Kidney capillary endothelial cell (primary cell): Measurements from ENCODE around the gene ARL8A.

Experiments
- DNase-seq: peaks from one replicate; pipeline ENCODE4 v3.0.0-alpha.2; 2018; ENCODE audit warnings: low spot score

Gene ARL8A

GRCh38 chr1:202135221-202135721 lies 9.3 kb downstream of the ARL8A start:
- DNase-seq = peak; percentile 57

- DNase-seq = no peak
Measured at GRCh38 chr1:202134645-202135172, 9.8 kb downstream of the ARL8A start.

GRCh38 chr1:202133989-202134388 lies 10.5 kb downstream of the ARL8A start:
- DNase-seq = no peak

DNA sequence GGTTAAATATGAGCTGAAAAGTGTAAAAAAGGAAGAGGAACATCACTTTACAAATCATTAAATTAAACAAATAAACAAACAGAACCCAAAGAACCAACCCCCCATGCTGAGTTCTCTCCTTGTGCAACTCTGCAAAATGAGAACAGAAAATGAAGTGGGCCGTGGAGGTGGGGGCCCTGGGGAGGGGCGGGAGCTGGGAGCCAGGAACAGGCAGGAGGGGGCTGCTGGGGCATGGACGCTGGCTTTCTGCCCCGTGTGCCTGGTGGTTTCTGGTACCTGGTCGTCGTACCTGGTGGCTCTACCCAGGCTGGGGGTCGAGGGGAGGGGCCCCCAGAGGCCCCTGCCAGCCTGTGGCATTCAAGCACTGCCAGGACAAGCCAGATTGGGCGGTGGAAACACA lies 11.0 kb downstream of the ARL8A start:
- DNase-seq = no peak

GRCh38 chr1:202133001-202133400 lies 11.5 kb downstream of the ARL8A start:
- no peak for DNase-seq

DNA sequence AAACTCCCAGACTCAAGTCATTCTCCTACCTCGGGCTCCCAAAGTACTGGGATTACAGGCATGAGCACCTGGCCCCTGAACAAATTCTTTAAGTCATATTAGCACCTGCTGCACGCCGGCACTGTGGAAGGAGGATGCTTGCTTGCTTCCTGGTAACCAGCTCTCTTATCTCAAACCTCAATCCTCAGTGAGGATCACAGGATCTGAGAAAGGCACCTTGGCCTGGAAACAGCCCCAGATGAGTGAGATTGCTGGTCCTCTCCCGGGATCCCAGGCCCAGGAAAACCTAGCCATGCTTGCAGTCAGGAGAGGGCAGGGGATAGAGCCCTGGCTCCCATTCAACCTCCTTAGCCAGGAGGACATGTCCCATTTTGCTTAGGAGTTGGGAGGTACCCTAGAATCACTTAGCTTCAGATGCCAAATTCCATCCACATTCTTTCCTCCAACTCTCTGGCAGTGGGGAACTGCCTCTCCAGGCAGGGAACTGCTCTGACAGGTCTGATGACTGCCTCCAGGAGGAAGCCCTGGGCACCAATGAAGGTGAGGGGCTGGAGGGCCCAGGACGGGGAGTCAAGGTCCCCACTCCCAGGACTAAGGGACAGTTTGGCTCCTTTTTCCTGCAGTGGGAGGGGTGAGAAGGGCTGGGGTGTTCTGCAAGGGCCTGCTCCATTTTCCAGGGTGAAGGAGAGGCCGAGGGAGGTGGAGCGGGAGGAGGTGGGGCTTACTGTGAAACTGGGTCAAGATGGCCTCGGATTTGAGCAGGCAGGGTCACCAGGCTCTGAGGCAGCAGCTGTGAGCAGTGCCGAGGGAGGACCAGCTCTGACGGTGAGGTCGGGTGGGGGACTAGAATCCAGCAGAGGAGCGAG lies 12.3 kb downstream of the ARL8A start:
- DNase-seq = no peak

DNA sequence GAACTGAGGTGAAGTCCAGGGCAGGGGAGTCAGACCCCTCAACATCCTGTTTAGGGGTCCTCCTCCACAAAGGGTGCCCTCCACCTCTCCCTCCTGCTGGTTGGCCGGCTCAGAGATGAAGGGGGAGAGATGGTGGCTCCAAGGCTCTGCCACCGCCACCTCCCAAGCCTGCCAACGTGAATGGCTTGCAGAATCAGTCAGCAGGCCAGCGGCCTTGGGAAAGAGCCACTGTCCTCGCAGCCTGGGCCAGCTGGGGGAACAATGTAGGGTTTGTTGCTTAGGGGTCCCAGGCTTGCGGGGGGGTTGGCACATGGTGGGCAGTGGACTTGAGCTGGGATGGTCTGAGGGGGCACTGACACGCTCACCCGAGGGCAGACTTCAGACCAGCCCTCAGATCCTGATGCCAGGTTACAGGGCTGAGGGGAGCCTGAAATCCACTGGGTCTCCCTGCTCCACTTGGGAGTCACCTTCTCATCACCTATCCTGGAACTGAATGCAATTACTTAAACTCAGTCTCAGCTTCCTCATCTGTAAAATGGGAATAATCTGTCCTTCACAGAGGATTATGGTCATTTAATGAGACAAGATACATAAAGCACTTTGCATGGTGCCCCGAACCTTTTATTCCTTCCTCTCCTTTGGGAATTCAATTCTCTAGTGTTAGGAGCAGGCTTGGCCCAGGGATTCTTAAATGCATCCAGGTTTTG lies 13.6 kb downstream of the ARL8A start:
- DNase-seq = no peak

DNA sequence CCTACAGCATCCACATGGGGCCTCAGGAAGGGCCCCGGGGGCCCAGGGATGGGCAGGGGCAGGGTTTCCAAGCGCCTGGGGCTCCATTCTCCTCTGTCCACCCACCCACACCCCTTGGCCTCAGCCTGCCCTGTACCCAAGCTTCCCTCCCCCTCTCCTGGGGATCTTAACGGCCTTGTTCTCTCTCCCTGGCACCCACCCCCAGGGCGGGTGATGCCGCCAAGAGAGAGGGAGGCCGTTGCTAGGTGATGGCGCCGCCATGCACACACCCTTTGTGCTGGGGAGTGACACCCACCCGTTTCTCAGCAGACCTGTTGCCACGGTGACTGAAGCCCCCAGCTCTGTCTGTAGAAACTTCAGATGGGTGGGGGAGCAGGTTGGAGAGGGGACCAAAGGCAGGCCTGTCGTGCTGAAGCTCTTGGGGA lies 14.2 kb downstream of the ARL8A start:
- no peak for DNase-seq

- no peak for DNase-seq
Measured at GRCh38 chr1:202129453-202130296, 14.9 kb downstream of the ARL8A start.

GRCh38 chr1:202127836-202128622 lies 16.5 kb downstream of the ARL8A start:
- DNase-seq = no peak

- no peak for DNase-seq
Measured at GRCh38 chr1:202127061-202127460, 17.5 kb downstream of the ARL8A start.

DNA sequence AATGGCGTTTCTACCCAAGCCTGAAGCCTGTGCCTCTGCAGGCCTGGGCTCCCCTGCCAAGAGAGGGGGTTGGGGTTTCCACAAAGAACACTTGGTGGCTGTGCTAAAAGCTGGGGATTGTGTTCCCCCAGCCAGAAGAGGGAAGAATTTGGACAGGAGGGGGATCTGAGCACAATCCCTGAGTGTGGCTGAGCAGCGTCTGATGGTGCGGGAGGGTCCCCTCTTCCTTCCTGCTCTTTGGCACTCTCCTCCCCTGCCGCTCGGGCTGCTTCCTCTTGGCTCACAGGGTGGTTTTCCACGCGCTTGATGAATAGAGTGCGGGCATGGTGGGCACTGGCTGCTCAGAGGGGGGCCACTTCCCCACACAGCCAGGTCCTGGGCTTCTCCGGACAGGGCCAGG lies 18.1 kb downstream of the ARL8A start:
- no peak for DNase-seq

GRCh38 chr1:202125611-202126010 lies 18.9 kb downstream of the ARL8A start:
- DNase-seq = no peak

DNA sequence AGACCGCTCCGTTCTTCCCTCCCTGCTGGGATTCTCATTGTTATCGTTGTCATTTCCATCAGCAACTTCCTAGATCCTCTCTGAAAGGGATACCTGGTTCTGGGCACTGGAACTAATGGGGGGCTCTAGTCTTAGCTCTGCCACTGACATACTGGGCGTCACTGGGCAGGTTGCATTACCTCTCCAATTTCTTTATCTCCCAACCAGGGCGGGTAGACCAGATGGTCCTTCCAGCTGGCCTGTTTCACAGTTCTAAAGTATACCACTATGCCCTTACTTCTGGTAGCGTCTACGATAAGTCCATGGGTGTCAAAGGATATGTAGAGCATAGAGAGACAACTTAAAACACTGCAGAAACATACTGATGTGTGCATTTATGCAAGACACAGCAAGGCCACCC lies 20.4 kb downstream of the ARL8A start:
- no peak for DNase-seq

- no peak for DNase-seq
Measured at GRCh38 chr1:202123336-202123813, 21.2 kb downstream of the ARL8A start.

DNA sequence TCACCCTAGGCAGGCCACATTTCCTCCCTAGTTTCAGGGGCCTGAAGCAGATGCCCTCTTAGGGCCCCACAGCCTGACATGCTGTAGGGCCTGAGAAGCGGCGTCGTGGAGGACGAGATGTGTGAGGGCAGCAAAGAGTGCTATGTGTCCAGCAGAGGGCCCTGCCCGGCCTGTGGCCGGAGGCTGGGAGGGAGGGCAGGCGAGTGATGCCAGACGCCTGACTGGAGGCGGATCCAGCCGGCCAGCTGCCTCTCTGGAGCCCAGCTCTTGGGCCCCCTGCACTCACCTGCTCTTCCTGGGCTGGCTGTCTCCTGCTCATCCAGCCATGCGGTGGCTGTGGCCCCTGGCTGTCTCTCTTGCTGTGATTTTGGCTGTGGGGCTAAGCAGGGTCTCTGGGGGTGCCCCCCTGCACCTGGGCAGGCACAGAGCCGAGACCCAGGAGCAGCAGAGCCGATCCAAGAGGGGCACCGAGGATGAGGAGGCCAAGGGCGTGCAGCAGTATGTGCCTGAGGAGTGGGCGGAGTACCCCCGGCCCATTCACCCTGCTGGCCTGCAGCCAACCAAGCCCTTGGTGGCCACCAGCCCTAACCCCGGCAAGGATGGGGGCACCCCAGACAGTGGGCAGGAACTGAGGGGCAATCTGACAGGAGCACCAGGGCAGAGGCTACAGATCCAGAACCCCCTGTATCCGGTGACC lies 21.8 kb downstream of the ARL8A start, which contains the start of gene GPR37L1:
TSS of gene GPR37L1 (plus strand) at position 279 of the 697 bp plus-strand sequence. CDS start at position 326, 47 bp downstream.
- peak; percentile 40 for DNase-seq

GRCh38 chr1:202121006-202121405 lies 23.5 kb downstream of the ARL8A start:
- DNase-seq = no peak

DNA sequence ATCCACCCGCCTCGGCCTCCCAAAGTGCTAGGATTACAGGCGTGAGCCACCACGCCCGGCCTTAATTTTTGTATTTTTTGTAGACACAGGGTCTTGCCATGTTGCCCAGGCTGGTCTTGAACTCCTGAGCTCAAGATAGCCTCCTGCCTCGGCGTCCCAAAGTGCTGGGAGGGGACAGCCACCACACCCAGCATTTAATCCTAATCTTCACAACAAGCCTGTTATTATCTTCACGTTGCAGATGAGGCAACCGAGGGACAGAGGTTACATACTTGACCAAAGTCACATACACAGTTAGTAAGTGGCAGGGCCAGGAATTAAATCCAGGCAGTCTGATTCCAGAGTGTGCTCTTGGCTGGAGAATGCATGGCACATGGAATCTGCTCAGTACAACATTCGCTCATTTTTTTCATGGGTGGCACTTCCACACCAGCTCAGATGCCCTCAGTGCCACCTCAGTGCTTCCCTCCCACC lies 26.6 kb downstream of the ARL8A start:
- no peak for DNase-seq

GRCh38 chr1:202116287-202116686 lies 28.2 kb downstream of the ARL8A start:
- no peak for DNase-seq

- DNase-seq = no peak
Measured at GRCh38 chr1:202113690-202114300, 30.7 kb downstream of the ARL8A start.
